HG03159 (cell line): ENCODE data around the gene NOL7.

Source experiments
- ATAC-seq: cut with Tn5 transposase; IDR thresholded peaks from one replicate; pipeline ENCODE4 v1.9.1; 2021; ENCODE audit warnings: mild to moderate bottlenecking, moderate library complexity; ENCODE audit not compliant: unreplicated experiment

NOL7 gene

DNA sequence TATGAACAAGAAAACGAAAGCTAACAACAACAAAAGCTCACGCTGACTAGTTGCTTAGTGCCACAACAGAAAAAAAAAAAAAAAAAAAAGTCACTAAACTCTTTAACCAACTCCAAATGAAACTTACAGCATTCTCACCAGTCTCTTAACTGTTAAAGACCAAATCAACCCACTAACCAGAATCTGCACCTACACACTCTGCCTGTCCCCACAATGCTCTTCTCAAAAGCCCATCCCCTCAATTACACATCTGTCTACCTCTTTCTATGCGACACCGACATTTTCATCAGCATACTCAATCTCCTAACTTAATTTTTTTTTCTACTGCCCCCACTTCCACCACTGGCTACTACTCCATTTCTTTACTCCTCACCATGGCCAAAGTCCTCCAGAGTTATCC lies 34.3 kb downstream of the NOL7 start:
- no peak for ATAC-seq

GRCh38 chr6:13653296-13653695 lies 38.2 kb downstream of the NOL7 start:
- no peak for ATAC-seq

- ATAC-seq: no peak
Observed at GRCh38 chr6:13654496-13654895, 39.4 kb downstream of the NOL7 start.

GRCh38 chr6:13655700-13656099 lies 40.6 kb downstream of the NOL7 start:
- ATAC-seq: no peak

DNA sequence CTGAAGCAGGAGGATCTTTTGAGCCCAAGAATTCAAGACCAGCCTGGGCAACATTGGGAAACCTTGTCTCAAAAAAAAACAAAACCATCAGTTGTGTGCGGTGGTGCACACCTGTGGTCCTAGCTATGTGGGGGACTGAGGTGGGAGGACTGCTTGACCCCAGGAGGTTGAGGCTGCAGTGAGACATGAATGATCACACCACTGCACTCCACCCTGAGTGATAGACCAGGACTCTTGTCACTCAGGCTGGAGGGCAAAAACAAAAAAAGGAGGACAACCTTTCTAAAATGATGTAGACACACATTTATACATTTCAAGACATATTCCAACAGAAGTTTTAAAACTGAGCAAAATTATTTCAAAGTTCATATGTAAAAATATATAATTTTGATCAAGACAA lies 45.1 kb downstream of the NOL7 start:
- no peak for ATAC-seq

DNA sequence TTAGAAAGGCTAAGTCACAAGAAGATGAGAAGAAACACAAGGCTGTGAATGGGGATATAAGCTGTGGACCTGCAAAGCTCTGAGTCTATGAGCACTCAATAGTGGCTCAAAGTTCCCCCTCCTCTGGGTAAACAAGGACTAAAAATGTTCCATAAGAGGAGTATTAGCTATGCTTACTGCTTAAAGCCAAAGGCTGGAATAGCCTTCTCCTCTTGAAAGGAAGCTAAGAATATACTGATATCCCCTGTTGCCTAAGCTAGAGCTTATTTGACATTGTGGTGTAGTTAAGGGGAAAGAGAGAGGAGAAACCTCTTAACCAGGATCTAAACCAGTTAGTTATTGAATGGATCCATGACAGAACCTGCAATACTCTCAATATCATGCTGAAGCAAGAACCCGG lies 45.8 kb downstream of the NOL7 start:
- ATAC-seq: no peak

DNA sequence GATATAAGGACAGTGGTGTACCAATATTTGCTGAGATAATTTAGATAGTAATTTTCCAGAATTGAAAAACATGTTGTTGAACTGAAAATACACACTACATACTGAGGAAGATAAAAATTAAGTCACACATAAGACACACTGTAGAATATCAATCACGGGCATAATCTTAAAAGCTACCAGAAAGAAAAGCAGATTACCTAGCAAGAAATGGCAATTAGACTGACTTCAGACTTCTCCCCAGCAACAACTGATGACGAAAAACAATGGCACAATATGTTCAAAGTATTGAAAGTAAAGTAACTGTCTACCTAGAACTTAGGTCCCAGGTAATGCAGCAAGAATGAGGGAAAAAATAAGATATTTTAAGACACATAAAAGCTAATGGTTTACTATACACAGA lies 46.5 kb downstream of the NOL7 start:
- no peak for ATAC-seq

DNA sequence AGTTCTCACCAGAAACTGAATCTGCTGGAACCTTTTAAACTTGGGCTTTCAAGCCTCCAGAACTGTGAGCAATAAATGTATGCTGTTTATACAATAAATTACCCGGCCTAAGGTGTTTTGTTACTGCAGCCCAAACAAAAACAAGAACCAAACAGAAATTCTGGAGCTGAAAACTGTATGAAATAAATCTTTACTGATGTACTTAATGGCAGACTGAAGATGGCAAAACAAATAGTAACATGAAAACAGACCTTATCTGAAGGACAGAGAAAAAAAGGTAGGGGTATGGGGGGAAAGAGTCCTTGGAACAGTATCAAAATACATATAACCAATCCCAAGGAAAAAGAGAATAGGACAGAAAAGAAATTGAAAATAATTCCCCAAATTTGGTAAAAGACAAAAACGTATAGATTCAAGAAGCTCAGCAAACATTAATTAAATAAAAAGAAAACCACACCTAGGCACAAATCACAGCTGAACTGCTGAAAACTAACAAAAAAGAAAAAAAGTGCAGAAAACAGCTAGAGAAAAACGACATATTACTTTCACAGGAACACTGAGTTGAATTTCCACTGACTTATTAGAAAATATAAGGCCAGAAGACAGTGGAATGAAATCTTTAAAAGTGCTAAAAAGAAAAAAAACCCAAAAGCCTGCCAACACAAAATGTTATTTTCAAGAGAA lies 47.7 kb downstream of the NOL7 start:
- no peak for ATAC-seq

- ATAC-seq: no peak
Observed at GRCh38 chr6:13663986-13664385, 48.9 kb downstream of the NOL7 start.

DNA sequence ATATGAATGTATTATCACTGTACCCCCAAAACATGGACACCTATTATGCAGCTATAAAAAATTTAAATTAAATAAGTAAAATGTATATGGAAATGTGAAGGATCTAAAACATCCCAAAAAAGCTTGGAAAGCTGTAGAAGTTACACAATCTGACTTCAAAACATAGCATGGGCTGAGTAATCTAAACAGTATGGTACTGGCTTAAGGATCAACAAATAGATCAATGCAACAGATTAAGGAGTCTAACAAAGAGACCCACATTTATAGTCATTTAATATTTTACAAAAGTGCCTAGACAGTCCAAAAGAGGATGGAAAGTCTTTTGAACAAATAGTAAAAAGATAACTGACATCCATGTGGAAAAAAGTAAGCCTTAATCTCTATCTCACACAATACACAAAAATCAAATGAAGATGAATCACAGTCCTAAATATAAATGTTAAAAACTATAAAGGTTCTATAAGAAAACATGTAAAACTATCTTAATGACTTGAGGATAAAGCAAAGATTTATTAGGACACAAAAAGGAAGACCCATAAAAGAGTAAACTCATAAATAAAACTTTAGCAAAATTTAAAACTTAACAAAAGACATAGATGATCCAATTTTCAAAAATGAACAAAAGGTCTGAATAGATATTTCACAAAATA lies 49.7 kb downstream of the NOL7 start:
- ATAC-seq: no peak

DNA sequence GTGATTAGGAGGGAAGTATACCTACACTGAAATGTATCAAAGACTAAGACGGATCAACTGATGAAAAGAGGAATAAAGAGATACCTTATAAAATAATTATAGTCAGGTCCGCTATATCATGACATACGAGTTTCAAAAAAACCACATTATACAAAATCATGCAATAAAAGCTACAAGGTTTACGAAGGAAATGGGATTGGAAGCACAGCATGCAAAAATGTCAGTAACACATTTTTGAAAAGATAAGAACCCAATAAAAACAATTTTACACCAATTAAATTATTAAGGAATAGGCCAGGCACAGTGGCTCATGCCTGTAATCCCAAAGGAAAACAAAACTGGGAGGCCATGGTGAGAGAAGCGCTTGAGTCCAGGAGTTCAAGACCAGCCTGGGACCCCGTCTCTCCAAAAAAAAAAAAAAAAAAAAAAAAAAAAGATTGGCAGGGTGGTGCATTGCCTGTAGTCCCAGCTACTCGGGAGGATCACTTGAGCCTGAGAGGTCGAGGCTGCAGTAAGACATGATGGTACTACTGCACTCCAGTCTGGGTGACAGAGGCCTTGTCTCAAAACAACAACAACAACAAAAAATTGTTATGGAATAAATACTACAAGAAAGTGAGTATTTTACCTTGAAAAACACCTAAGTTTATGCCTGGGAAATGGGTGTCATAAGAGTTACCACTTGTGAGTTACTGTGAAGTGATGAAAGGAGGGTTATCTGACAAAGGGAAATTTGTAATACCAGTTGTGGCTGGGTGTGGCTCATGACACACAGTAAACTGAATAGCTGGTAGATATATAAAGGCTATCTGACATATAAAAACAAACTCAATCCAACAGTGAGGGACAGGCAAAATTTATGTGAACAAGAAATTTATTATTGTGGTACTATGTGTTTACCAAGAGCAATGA lies 51.3 kb downstream of the NOL7 start:
- ATAC-seq: no peak

DNA sequence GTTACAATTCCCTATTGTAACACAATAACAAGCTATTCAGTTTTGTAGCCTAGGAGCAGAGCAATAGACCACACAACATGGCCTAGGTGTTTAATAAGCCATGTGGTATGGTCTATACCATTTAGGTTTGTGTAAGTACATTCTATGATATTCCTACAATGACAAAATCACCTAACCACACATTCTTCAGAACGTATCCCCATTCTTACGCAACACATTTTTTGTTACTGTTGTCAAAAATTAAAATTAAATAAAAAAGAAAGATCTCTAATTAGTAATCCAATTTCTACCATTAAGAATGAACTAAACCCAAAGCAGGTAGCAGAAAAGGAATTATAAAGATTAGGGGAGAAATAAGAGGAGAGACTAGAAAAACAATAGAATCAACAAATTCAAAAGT lies 52.5 kb downstream of the NOL7 start:
- no peak for ATAC-seq

DNA sequence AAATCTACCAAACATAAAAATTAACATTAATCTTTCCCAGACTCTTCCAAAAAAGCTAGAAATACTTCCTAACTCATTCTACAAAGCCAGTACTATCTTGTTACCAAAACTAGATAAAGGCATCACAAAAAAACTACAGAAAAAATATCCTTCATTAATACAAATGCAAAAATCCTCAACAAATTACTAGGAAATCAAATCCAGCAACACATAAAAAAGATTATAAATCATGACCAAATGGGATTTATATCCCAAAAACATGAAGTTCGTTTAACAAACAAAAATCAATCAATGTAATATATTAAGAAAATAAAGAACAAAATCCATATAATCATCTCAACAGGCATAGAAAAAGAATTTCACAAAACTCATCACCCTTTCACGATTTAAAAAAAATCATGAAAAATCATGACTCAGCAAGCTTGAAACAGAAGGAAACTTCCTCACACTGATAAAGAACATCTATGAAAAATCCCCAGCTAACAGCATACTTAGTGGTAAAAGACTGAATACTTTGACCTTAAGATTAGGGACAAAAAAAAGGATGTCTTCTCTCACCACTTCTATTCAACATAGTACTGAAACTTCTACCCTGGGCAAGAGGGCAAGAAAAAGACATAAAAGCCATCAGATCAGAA lies 53.3 kb downstream of the NOL7 start:
- no peak for ATAC-seq

GRCh38 chr6:13669476-13669875 lies 54.3 kb downstream of the NOL7 start:
- ATAC-seq: no peak
